Smooth muscle cell (in vitro differentiated cells): ENCODE results near the gene TRNT1. TPM values are rescaled to one million over a fixed set of nuclear protein-coding genes. Genes with fewer than 3 reads are reported as not detected.

Source experiments
- DNase-seq: peaks from one replicate; lab custom pipeline; 2025; ENCODE audit not compliant: unreplicated experiment; lab: John Stamatoyannopoulos, UW
- H2AFZ ChIP-seq: fragments of 200-600 bp; sonication (generic); 2 replicates; pipeline ENCODE4 v1.6.0; 2016; ENCODE audit warnings: antibody characterized with exemption, low read depth, mild to moderate bottlenecking
- H3F3A ChIP-seq: fragments of 200-600 bp; sonication (generic); 2 replicates; pipeline ENCODE4 v1.6.0; 2017; ENCODE audit warnings: antibody characterized with exemption, low read depth
- H3K27ac ChIP-seq: fragments of 200-600 bp; sonication (generic); 2 replicates; pipeline ENCODE4 v1.5.1; 2016; ENCODE audit warnings: low read depth, mild to moderate bottlenecking
- H3K27me3 ChIP-seq: fragments of 200-600 bp; sonication (generic); 2 replicates; pipeline ENCODE4 v1.6.1; 2016; ENCODE audit warnings: low read depth, mild to moderate bottlenecking
- H3K36me3 ChIP-seq: fragments of 200-600 bp; sonication (generic); 2 replicates; pipeline ENCODE4 v1.5.1; 2016; ENCODE audit warnings: low read depth
- H3K4me1 ChIP-seq: fragments of 200-600 bp; sonication (generic); 2 replicates; pipeline ENCODE4 v1.5.1; 2016; ENCODE audit warnings: low read depth
- H3K4me2 ChIP-seq: fragments of 200-600 bp; sonication (generic); 2 replicates; pipeline ENCODE4 v1.6.0; 2016; ENCODE audit warnings: mild to moderate bottlenecking
- H3K4me3 ChIP-seq: fragments of 200-600 bp; sonication (generic); 2 replicates; pipeline ENCODE4 v1.5.1; 2016; ENCODE audit warnings: mild to moderate bottlenecking
- H3K79me2 ChIP-seq: fragments of 200-600 bp; sonication (generic); 2 replicates; pipeline ENCODE4 v1.6.0; 2016; ENCODE audit warnings: low read depth, mild to moderate bottlenecking
- H3K9ac ChIP-seq: fragments of 200-600 bp; sonication (generic); 2 replicates; pipeline ENCODE4 v1.6.0; 2016; ENCODE audit warnings: low read depth
- H3K9me3 ChIP-seq: fragments of 200-600 bp; sonication (generic); replicated peaks from 2 replicates; pipeline ENCODE4 v1.5.1; 2016; ENCODE audit warnings: low read depth
- H4K20me1 ChIP-seq: fragments of 200-600 bp; sonication (generic); 2 replicates; pipeline ENCODE4 v1.6.0; 2016; ENCODE audit warnings: low read depth
- WGBS: methylation state at CpG from one replicate; pipeline ENCODE4 v1.1.7; 2016; ENCODE audit warnings: low lambda C conversion rate; 5-methylcytosine and 5-hydroxymethylcytosine counted together
- polyA plus RNA-seq: library from polyadenylated mRNA; unstranded; fragments of >200 nt; fragmentation: Nextera tagmentation; extraction: Ambion mirVana; gene quantifications from 2 replicates; pipeline ENCODE4 v1.2.1, GENCODE V29; 2016
- total RNA-seq: library from RNA; depleted of rRNA; stranded (reverse); fragments of >200 nt; gene quantifications from 2 replicates; pipeline ENCODE4 v1.2.3, GENCODE V29; 2014
- TF ChIP-seq, protein P1 (sequence below): fragments of 200-600 bp; sonication (generic); IDR thresholded peaks from 2 replicates; pipeline ENCODE4 v1.5.1; 2017; ENCODE audit warnings: borderline replicate concordance, mild to moderate bottlenecking, antibody characterized with exemption; ENCODE audit not compliant: insufficient read depth, poor library complexity, severe bottlenecking

TRNT1 gene
- total and polyA plus RNA-seq, 2 experiments from 2014 or later, result 16.1 to 18.6 TPM

DNA sequence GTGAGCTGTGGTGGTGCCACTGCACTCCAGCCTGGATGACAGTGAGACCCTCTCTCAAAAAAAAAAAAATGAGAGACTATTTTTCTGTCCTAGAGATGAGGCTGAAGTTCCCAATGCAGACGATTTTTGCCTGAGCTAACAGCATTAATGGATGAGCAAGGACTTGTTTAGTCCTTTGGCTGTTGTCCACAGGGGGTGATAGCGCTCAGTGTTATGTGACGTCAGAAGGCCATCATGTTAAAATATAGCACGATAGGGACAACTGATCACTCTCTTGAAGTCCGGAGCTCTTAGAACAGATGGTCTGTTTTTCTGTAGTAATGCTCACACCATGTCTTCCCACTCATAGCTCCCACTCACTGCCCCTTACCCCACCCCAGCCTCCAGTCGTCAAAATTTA, 6.8 kb downstream of the TRNT1 start:
- TF ChIP-seq, protein P1, sequence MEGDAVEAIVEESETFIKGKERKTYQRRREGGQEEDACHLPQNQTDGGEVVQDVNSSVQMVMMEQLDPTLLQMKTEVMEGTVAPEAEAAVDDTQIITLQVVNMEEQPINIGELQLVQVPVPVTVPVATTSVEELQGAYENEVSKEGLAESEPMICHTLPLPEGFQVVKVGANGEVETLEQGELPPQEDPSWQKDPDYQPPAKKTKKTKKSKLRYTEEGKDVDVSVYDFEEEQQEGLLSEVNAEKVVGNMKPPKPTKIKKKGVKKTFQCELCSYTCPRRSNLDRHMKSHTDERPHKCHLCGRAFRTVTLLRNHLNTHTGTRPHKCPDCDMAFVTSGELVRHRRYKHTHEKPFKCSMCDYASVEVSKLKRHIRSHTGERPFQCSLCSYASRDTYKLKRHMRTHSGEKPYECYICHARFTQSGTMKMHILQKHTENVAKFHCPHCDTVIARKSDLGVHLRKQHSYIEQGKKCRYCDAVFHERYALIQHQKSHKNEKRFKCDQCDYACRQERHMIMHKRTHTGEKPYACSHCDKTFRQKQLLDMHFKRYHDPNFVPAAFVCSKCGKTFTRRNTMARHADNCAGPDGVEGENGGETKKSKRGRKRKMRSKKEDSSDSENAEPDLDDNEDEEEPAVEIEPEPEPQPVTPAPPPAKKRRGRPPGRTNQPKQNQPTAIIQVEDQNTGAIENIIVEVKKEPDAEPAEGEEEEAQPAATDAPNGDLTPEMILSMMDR, result no peak
- Histone ChIP-seq H3K4me1 (no peaks in the 10 kb centered on the region), H3K4me3 (no peak overlapping the region), H3K27ac (no peak overlapping the region), H2AFZ (no peak overlapping the region), H3F3A (no peaks in the 10 kb centered on the region), H3K36me3 (peaks cover 15% of the 10 kb centered on the region), H3K4me2 (no peak overlapping the region), H4K20me1 (peaks cover 43% of the 10 kb centered on the region), H3K27me3 (no peaks in the 10 kb centered on the region), H3K9me3 (no peaks in the 10 kb centered on the region), H3K79me2 (peaks cover 39% of the 10 kb centered on the region), H3K9ac (no peak overlapping the region)
- DNase-seq, result no peak
- 86% methylated on average over 6 of the region's 6 CpGs for WGBS

DNA sequence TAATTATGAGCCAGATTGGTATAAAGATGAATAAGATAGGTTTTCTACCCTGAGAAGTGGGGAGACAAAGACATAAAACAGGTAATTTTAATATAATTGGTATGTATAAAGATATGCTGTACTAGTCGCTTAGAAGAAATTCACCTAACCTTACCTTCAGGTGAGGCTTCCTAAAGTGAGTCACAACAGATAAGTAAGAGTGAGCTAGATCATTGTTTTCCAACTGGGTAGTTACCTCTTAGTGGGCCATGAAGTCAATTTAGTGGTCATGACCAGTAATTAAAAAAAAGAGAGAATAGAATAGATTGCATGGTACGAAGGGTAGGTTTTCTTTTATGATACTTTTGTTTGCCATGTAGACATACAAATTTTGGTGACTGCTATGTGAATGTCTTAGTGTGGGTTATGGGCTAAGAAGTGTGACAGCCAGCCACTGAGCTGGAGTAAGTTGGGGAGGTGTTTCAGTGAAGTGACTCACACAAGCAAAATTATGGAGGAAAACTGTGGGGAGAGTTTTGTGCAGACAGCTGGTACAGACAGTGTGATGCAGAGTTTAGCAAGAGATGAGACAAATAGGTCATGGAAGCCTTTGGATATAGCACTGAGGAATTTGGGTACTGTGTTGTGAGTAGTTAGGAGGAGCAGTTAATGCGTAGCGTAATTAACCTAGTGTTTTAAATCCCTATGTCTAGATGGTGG, 8.2 kb downstream of the TRNT1 start:
- no peak overlapping the region for H2AFZ ChIP-seq
- peaks cover 35% of the 10 kb centered on the region for H3K79me2 ChIP-seq
- no peak for DNase-seq
- H3K9ac ChIP-seq, result no peak overlapping the region
- peaks cover 12% of the 10 kb centered on the region for H3K36me3 ChIP-seq
- no peak overlapping the region for H3K4me3 ChIP-seq
- H3K27ac ChIP-seq, result peak overlapping the region; percentile 9
- 91% methylated on average over 4 of the region's 4 CpGs for WGBS
- H3K4me1 ChIP-seq, result no peaks in the 10 kb centered on the region
- H4K20me1 ChIP-seq, result peaks cover 56% of the 10 kb centered on the region
- H3F3A ChIP-seq, result no peaks in the 10 kb centered on the region
- TF ChIP-seq, protein P1, result no peak
- no peaks in the 10 kb centered on the region for H3K9me3 ChIP-seq
- H3K27me3 ChIP-seq, result no peaks in the 10 kb centered on the region
- H3K4me2 ChIP-seq, result peak overlapping the region; percentile 13

DNA sequence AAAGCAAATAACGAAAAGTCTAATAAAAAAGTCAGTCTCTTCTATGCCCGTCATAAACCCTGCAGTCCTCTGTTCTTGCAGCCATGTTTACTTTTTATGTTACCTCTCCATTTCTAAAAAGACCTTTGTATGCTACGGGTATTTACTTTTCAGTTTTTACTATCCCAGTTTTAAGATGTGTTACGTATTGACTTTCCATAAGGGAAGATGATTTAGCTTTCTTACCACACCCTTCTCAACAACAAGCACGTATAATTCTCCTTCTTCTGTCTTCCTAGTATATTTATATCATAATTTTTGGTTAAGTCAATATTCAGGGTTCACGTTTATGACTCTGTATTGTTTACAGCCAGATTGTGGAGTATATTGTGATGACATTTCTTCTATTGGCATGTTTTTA, 10.8 kb downstream of the TRNT1 start:
- no peaks in the 10 kb centered on the region for H3F3A ChIP-seq
- H3K27ac ChIP-seq, result no peak overlapping the region

More for the DNA sequence above, 10.8 kb downstream of the TRNT1 start:
- no peak overlapping the region for H2AFZ ChIP-seq
- no peak for DNase-seq
- peaks cover 56% of the 10 kb centered on the region for H4K20me1 ChIP-seq
- H3K4me1 ChIP-seq, result no peaks in the 10 kb centered on the region
- no peak overlapping the region for H3K4me3 ChIP-seq
- peaks cover 34% of the 10 kb centered on the region for H3K36me3 ChIP-seq
- no peaks in the 10 kb centered on the region for H3K9me3 ChIP-seq
- H3K9ac ChIP-seq, result no peak overlapping the region
- peaks cover 25% of the 10 kb centered on the region for H3K79me2 ChIP-seq
- H3K4me2 ChIP-seq, result no peak overlapping the region
- 95% methylated on average over 6 of the region's 6 CpGs for WGBS
- TF ChIP-seq, protein P1, result no peak
- no peaks in the 10 kb centered on the region for H3K27me3 ChIP-seq
